Measurements from ENCODE around the gene GTPBP1.
A peak's percentile ranks its signal among the peaks of the same experiment; 100 is the strongest.

GTPBP1 gene

DNA sequence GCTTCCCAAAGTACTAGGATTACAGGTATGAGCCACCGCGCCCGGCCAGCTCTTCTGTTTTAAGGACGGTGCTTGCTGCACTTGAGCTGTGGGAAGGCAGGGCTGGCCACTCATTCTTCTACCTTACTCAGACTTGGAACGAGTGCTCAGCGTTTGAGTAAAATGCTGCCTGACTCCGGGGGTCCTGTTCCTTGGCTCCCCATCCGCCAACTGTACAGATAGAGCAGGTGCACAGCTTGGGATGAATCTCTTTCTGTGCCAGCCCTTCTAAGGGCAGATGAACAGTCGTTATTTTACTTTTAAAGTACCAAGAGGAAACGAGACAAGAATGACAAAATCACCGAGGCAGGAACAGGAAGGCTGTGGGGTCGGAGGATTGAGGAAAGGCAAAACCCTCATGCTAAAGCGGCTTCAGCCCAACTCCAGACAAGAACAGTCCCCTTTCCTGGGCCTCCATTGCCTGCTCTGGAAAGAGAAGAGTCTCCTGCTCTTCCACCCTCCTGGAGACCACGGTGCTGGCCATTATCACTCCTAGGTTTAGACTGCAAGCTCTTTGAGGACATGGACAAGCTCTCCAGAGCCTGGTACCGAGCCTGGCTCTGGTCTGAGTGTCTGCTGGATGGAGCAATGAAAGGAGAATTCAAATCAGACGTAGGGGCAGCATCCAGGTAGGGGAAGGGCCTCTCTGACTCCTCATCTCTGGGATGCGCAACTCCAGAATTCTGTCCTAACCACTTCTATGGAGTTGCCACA is 51.1 kb downstream of the GTPBP1 start:
- H4K20me1 ChIP-seq (ENCODE audit: low read depth, low read length): no peaks in the 10 kb centered on the region
- no peaks in the 10 kb centered on the region for H3K27me3 ChIP-seq (ENCODE audit: low read length)
- peak overlapping the region; percentile 93 for H2AFZ ChIP-seq (ENCODE audit: low read depth, low read length, severe bottlenecking)
- H3K36me3 ChIP-seq (ENCODE audit: low read length): no peaks in the 10 kb centered on the region
- peak overlapping the region; percentile 64 for H3K4me3 ChIP-seq (ENCODE audit: insufficient read depth, low read length, poor library complexity, severe bottlenecking)
- H3K9me3 ChIP-seq (ENCODE audit: insufficient read depth, low read length): no peaks in the 10 kb centered on the region
- H3K79me2 ChIP-seq (ENCODE audit: insufficient read depth, low read length): peaks cover 29% of the 10 kb centered on the region
- peak overlapping the region; percentile 84 for H3K9ac ChIP-seq (ENCODE audit: low read length)
- no peaks in the 10 kb centered on the region for H3K9me2 ChIP-seq (replicated peaks; ENCODE audit: insufficient read depth, low read length)
- peak overlapping the region; percentile 81 for H3K4me2 ChIP-seq (ENCODE audit: low read depth, low read length, poor library complexity, severe bottlenecking)
- TF ChIP-seq EZH2phosphoT487 (conservative IDR thresholded peaks at IDR 0.05; ENCODE audit: low read length): no peak
- TF ChIP-seq, protein P1, sequence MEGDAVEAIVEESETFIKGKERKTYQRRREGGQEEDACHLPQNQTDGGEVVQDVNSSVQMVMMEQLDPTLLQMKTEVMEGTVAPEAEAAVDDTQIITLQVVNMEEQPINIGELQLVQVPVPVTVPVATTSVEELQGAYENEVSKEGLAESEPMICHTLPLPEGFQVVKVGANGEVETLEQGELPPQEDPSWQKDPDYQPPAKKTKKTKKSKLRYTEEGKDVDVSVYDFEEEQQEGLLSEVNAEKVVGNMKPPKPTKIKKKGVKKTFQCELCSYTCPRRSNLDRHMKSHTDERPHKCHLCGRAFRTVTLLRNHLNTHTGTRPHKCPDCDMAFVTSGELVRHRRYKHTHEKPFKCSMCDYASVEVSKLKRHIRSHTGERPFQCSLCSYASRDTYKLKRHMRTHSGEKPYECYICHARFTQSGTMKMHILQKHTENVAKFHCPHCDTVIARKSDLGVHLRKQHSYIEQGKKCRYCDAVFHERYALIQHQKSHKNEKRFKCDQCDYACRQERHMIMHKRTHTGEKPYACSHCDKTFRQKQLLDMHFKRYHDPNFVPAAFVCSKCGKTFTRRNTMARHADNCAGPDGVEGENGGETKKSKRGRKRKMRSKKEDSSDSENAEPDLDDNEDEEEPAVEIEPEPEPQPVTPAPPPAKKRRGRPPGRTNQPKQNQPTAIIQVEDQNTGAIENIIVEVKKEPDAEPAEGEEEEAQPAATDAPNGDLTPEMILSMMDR (IDR thresholded peaks at IDR 0.05; ENCODE audit: insufficient read depth, low read length, poor library complexity, severe bottlenecking): no peak
- H3K27ac ChIP-seq (ENCODE audit: low read depth, low read length): peak overlapping the region; percentile 37
- peaks cover 23% of the 10 kb centered on the region for H3F3A ChIP-seq (ENCODE audit: insufficient read depth)

DNA sequence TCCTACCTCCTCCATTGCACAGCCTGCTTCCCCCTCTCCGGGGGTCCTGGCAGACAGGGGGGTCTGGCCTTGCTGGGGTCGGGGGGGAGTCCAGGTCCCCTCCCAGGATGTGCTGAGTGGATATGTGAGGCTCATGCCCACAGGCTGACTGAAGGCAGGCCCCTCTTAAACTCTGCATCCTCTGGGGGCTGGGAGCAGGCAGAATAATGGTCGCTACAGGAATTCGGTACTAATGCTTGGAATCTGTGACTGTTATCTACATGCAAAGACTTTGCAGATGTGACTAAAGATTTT is 51.7 kb downstream of the GTPBP1 start:
- Histone ChIP-seq H3K36me3 (ENCODE audit: low read length) (no peaks in the 10 kb centered on the region), H4K20me1 (ENCODE audit: low read depth, low read length) (no peaks in the 10 kb centered on the region), H3K4me2 (ENCODE audit: low read depth, low read length, poor library complexity, severe bottlenecking) (peak overlapping the region; percentile 81), H3K9me3 (ENCODE audit: insufficient read depth, low read length) (no peaks in the 10 kb centered on the region), H3K27me3 (ENCODE audit: low read length) (no peaks in the 10 kb centered on the region), H3K79me2 (ENCODE audit: insufficient read depth, low read length) (peaks cover 28% of the 10 kb centered on the region), H3K27ac (ENCODE audit: low read depth, low read length) (no peak overlapping the region), H3K9me2 (replicated peaks; ENCODE audit: insufficient read depth, low read length) (no peaks in the 10 kb centered on the region), H3F3A (ENCODE audit: insufficient read depth) (peaks cover 18% of the 10 kb centered on the region), H2AFZ (ENCODE audit: low read depth, low read length, severe bottlenecking) (no peak overlapping the region), H3K4me3 (ENCODE audit: insufficient read depth, low read length, poor library complexity, severe bottlenecking) (no peak overlapping the region), H3K9ac (ENCODE audit: low read length) (peak overlapping the region; percentile 84; the same call in 1 of the 2 replicates)
- TF ChIP-seq, protein P1 (IDR thresholded peaks at IDR 0.05; ENCODE audit: insufficient read depth, low read length, poor library complexity, severe bottlenecking): no peak
- no peak for TF ChIP-seq EZH2phosphoT487 (conservative IDR thresholded peaks at IDR 0.05; ENCODE audit: low read length)

DNA sequence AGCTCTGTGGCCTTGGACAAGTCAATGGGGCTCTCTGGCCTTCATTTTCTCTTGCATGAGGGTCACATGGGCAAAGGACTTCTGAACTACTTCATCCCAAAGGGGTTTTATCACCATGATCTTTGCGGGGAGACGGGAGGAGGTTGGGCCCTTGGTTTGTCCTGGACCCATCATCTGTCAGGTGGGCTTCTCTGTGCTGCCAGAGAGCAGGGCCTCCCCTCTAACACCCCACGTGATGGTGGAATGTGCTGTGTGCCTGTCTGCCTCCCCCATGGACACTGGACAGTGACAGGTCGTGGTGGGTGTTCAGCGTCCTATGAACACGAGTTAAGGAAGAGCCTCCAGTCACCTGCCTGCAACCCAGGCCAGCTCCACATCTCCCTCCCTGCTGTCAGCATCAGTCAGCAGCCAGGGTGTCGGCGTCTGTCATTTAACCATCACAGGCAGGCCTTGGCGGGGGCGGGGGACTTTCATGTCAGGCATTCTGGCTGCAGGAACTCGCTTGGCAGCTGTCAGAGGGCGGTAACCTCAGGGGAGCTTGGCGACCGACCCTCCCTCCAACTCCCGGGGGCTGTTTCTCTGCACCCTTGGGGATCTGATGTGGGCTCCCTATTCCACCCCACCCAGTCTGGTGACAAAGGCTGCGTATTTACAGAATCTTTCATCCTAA is 52.7 kb downstream of the GTPBP1 start:
- Histone ChIP-seq H4K20me1 (ENCODE audit: low read depth, low read length) (no peaks in the 10 kb centered on the region), H3K9me2 (replicated peaks; ENCODE audit: insufficient read depth, low read length) (no peaks in the 10 kb centered on the region), H3K79me2 (ENCODE audit: insufficient read depth, low read length) (peaks cover 21% of the 10 kb centered on the region), H3K9ac (ENCODE audit: low read length) (no peak overlapping the region), H3K27ac (ENCODE audit: low read depth, low read length) (no peak overlapping the region), H3K4me2 (ENCODE audit: low read depth, low read length, poor library complexity, severe bottlenecking) (no peak overlapping the region), H2AFZ (ENCODE audit: low read depth, low read length, severe bottlenecking) (no peak overlapping the region), H3K4me3 (ENCODE audit: insufficient read depth, low read length, poor library complexity, severe bottlenecking) (no peak overlapping the region), H3K27me3 (ENCODE audit: low read length) (no peaks in the 10 kb centered on the region), H3K9me3 (ENCODE audit: insufficient read depth, low read length) (no peaks in the 10 kb centered on the region), H3F3A (ENCODE audit: insufficient read depth) (peaks cover 13% of the 10 kb centered on the region), H3K36me3 (ENCODE audit: low read length) (no peaks in the 10 kb centered on the region)
- TF ChIP-seq, protein P1 (IDR thresholded peaks at IDR 0.05; ENCODE audit: insufficient read depth, low read length, poor library complexity, severe bottlenecking): no peak
- TF ChIP-seq EZH2phosphoT487 (conservative IDR thresholded peaks at IDR 0.05; ENCODE audit: low read length): no peak

Measured in SU-DHL-6 (cell line).